Lower leg skin (tissue), 4 donors: Measurements from ENCODE around the gene SRSF6. TPM values are rescaled to one million over a fixed set of nuclear protein-coding genes. Genes with fewer than 3 reads are reported as not detected.
"Not testable (repeated sequence)": the region's sequence is repeated elsewhere in the genome, so short reads cannot be mapped to it uniquely, and the experiment has no call there.

Experiments
- DNase-seq, 2 donors: peaks; one replicate each; pipeline ENCODE4 v3.0.0-alpha.2; 2019; ENCODE audit warnings: low spot score in 2 of 2
- H3K4me3 ChIP-seq: fragments of 200-600 bp; sonication (generic); 2 replicates; pipeline ENCODE4 v1.5.1; 2017; ENCODE audit warnings: mild to moderate bottlenecking, low read depth; ENCODE audit not compliant: poor library complexity, severe bottlenecking
- CTCF ChIP-seq, 3 donors: fragments of 450-650 bp; IDR thresholded peaks; one replicate each; pipeline ENCODE4 v1.5.1; 2016; ENCODE audit warnings: antibody characterized with exemption in 3 of 3, mild to moderate bottlenecking in 3 of 3, moderate library complexity in 2 of 3
- POLR2A ChIP-seq, 2 donors: fragments of 450-650 bp; IDR thresholded peaks; one replicate each; pipeline ENCODE4 v1.6.1; 2016 to 2017; ENCODE audit warnings: antibody characterized with exemption in 2 of 2, mild to moderate bottlenecking in 1 of 2, moderate library complexity in 1 of 2
- WGBS, 2 donors: methylation state at CpG; one replicate each; pipeline ENCODE4 v1.1.5; 2018; 5-methylcytosine and 5-hydroxymethylcytosine counted together
- intact Hi-C: fragments of 100-400 bp; cut with DNase I; formaldehyde crosslinking; loops from one replicate; pipeline ENCODE4 v1.15.0; 2023; ENCODE audit warnings: low total_unique reads
- total RNA-seq, 4 donors: library from RNA; depleted of rRNA; stranded (reverse); fragments of >200 nt; gene quantifications; one replicate each; pipeline ENCODE4 v1.1.0, GENCODE V29; 2016

SRSF6 gene
- total RNA-seq, 4 donors from 2014 or later, result 65.5 to 107 (median 73.4) TPM

GRCh38 chr20:43420192-43420591, 37.5 kb upstream of the SRSF6 start:
- intact Hi-C loops, result no loop called here
- TF ChIP-seq POLR2A (IDR thresholded peaks at IDR 0.05) (no peak), CTCF (IDR thresholded peaks at IDR 0.05) (no peak)
- DNase-seq, result no peak
- H3K4me3 ChIP-seq, result no peak overlapping the region

- intact Hi-C loops, DNase-seq: not testable (repeated sequence)
- WGBS, 2 donors, result 82 to 83% methylated on average over 7 of the region's 7 CpGs
These were observed 36.8 kb upstream of the SRSF6 start for GRCh38 chr20:43420913-43421312.

GRCh38 chr20:43426172-43426571, 31.5 kb upstream of the SRSF6 start:
- WGBS, 2 donors, result 78 to 83% methylated on average over 5 of the region's 5 CpGs
- intact Hi-C loops, result loop anchor here (5.0 kb wide), 1 partner anchor 596 kb away; no protein-coding TSS in a partner anchor
- TF ChIP-seq CTCF (IDR thresholded peaks at IDR 0.05), result no peak
- TF ChIP-seq POLR2A (IDR thresholded peaks at IDR 0.05), result no peak

More at GRCh38 chr20:43420913-43421312, 36.8 kb upstream of the SRSF6 start:
- not testable (repeated sequence) for H3K4me3 ChIP-seq

GRCh38 chr20:43430265-43431133, 27.2 kb upstream of the SRSF6 start:
- intact Hi-C loops, result no loop called here
- TF ChIP-seq CTCF (IDR thresholded peaks at IDR 0.05), result no peak
- no peak for TF ChIP-seq POLR2A (IDR thresholded peaks at IDR 0.05)
- 44 to 51% methylated on average over 10 of the region's 10 CpGs for WGBS, 2 donors
- no peak overlapping the region for H3K4me3 ChIP-seq
- no peak for DNase-seq

More at GRCh38 chr20:43426172-43426571, 31.5 kb upstream of the SRSF6 start:
- H3K4me3 ChIP-seq, result no peak overlapping the region
- DNase-seq, result no peak

- no peak for TF ChIP-seq POLR2A (IDR thresholded peaks at IDR 0.05)
- no peak for TF ChIP-seq CTCF (IDR thresholded peaks at IDR 0.05)
- no peak overlapping the region for H3K4me3 ChIP-seq
- intact Hi-C loops, result no loop called here
- 71 to 73% methylated on average over 7 of the region's 7 CpGs for WGBS, 2 donors
- no peak for DNase-seq
These were observed 26.6 kb upstream of the SRSF6 start for GRCh38 chr20:43431134-43431519.

- no peak overlapping the region for H3K4me3 ChIP-seq
- intact Hi-C loops, result no loop called here
- 76 to 83% methylated on average over 1 of the region's 1 CpG for WGBS, 2 donors
- DNase-seq, result no peak
- TF ChIP-seq CTCF (IDR thresholded peaks at IDR 0.05) (no peak), POLR2A (IDR thresholded peaks at IDR 0.05) (no peak)
These were observed 25.2 kb upstream of the SRSF6 start for GRCh38 chr20:43432498-43432897.
